Thyroid gland (tissue), 4 donors: Measurements from ENCODE around the gene TRAPPC2. TPM values are rescaled to one million over a fixed set of nuclear protein-coding genes. Genes with fewer than 3 reads are reported as not detected.

Experiments
- DNase-seq, 2 donors: peaks; one replicate each; pipeline ENCODE4 v3.0.0-alpha.2; 2019
- H3K27ac ChIP-seq, 3 donors: fragments of 200-600 bp; sonication (generic); 1 replicate in 2 of 3; 2 replicates in 1 of 3; pipeline ENCODE4 v1.5.1; 2016 to 2019; ENCODE audit warnings: mild to moderate bottlenecking in 1 of 3, moderate library complexity in 1 of 3
- H3K27me3 ChIP-seq: fragments of 200-600 bp; sonication (generic); one replicate; pipeline ENCODE4 v1.5.1; 2019
- H3K36me3 ChIP-seq, 2 donors: fragments of 200-600 bp; sonication (generic); one replicate each; pipeline ENCODE4 v1.5.1; 2016 to 2019
- H3K4me1 ChIP-seq, 2 donors: fragments of 200-600 bp; sonication (generic); one replicate each; pipeline ENCODE4 v1.5.1; 2017 to 2019
- H3K4me3 ChIP-seq, 3 donors: fragments of 200-600 bp; sonication (generic); replicated peaks in 1 of 3; 1 replicate in 2 of 3; 2 replicates in 1 of 3; pipeline ENCODE4 v1.5.1; 2016; ENCODE audit warnings: mild to moderate bottlenecking in 1 of 3
- H3K9me3 ChIP-seq: fragments of 200-600 bp; sonication (generic); one replicate; pipeline ENCODE4 v1.5.1; 2017
- CTCF ChIP-seq, 6 experiments: fragments of 200-600 bp in 3 of 6; fragments of 450-650 bp in 3 of 6; sonication (generic) in 3 of 6; IDR thresholded peaks; one replicate each; pipeline ENCODE4 v1.5.1; 2016 to 2019; ENCODE audit warnings: antibody characterized with exemption in 6 of 6, mild to moderate bottlenecking in 2 of 6, inconsistent platforms in 1 of 6, moderate library complexity in 1 of 6
- POLR2A ChIP-seq, 2 donors: fragments of 450-650 bp; IDR thresholded peaks; one replicate each; pipeline ENCODE4 v1.6.1; 2017; ENCODE audit warnings: antibody characterized with exemption in 2 of 2, mild to moderate bottlenecking in 2 of 2, moderate library complexity in 1 of 2
- WGBS, 2 donors: methylation state at CpG; one replicate each; pipeline ENCODE4 v1.1.5; 2017; 5-methylcytosine and 5-hydroxymethylcytosine counted together
- intact Hi-C: fragments of 100-400 bp; cut with DNase I; formaldehyde crosslinking; loops from one replicate; pipeline ENCODE4 v1.15.1; 2023
- total RNA-seq, 4 donors: library from RNA; depleted of rRNA; stranded (reverse); fragments of >200 nt; gene quantifications; one replicate each; pipeline ENCODE4 v1.2.3, GENCODE V29; 2016

Gene TRAPPC2
- total RNA-seq, 4 donors from 2014 or later = 18.9 to 27.7 (median 22.1) TPM

- no peak for DNase-seq
- Histone ChIP-seq H3K27me3 (no peaks in the 10 kb centered on the region), H3K4me1 (peaks cover 4 to 17% of the 10 kb centered on the region in 2 donors), H3K4me3 (no peak overlapping the region), H3K36me3 (no peaks in the 10 kb centered on the region), H3K9me3 (no peaks in the 10 kb centered on the region), H3K27ac (no peak overlapping the region)
- no peak for TF ChIP-seq POLR2A (IDR thresholded peaks at IDR 0.05)
- TF ChIP-seq CTCF (IDR thresholded peaks at IDR 0.05) = no peak
- 71 to 76% methylated on average over 8 of the region's 8 CpGs for WGBS, 2 donors
- intact Hi-C loops = no loop called here
These were observed 39.4 kb downstream of the TRAPPC2 start for GRCh38 chrX:13694983-13695382.

GRCh38 chrX:13694359-13694758 is 40.1 kb downstream of the TRAPPC2 start:
- no peak for TF ChIP-seq CTCF (IDR thresholded peaks at IDR 0.05)
- no peak for TF ChIP-seq POLR2A (IDR thresholded peaks at IDR 0.05)
- Histone ChIP-seq H3K9me3 (no peaks in the 10 kb centered on the region), H3K36me3 (no peaks in the 10 kb centered on the region), H3K4me3 (no peak overlapping the region), H3K4me1 (peaks cover 4 to 17% of the 10 kb centered on the region in 2 donors), H3K27ac (no peak overlapping the region), H3K27me3 (no peaks in the 10 kb centered on the region)
- intact Hi-C loops = no loop called here
- no peak for DNase-seq
- 71 to 94% methylated on average over 2 of the region's 2 CpGs for WGBS, 2 donors

DNA sequence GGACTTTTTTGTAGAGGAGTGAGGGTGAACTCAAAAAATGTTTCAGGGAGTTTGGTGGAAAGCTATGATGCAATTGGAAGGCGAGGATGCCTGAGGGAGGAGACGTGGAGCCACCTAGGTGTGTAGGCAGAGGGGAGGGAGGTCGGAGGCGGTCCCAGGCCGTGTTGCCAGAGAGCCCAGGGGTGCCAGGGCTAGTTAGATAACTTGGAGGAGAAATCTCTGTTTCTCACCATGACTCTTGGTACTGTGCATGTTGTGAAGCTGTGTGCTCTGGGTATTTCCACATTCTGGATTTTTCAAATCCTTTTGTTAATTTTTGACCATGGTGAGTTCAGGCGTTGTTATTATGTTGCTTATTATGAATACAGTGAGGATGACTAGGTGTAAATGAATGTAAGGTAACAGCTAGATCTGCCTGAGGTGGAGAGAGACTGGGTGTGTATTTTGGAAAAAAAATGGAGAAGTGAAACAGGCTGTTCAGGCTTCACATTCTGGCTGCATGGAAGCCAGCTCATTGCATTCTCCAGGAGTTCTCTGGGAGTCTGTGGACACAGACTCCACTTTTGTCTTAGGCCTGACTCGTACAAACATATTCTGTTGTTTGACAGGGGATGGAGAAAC is 41.0 kb downstream of the TRAPPC2 start:
- TF ChIP-seq POLR2A (IDR thresholded peaks at IDR 0.05) (no peak), CTCF (IDR thresholded peaks at IDR 0.05) (no peak)
- Histone ChIP-seq H3K27ac (no peak overlapping the region), H3K27me3 (no peaks in the 10 kb centered on the region), H3K36me3 (no peaks in the 10 kb centered on the region), H3K4me1 (peaks cover 3 to 12% of the 10 kb centered on the region in 2 donors), H3K9me3 (no peaks in the 10 kb centered on the region), H3K4me3 (no peak overlapping the region)
- peak in 1 of 2 donors; percentile 12 for DNase-seq
- intact Hi-C loops = no loop called here
- 65 to 68% methylated on average over 7 of the region's 7 CpGs for WGBS, 2 donors

- no peak overlapping the region for H3K27ac ChIP-seq
- H3K9me3 ChIP-seq = no peaks in the 10 kb centered on the region
- H3K27me3 ChIP-seq = no peaks in the 10 kb centered on the region
- no peak for DNase-seq
- WGBS, 2 donors = 88 to 91% methylated on average over 5 of the region's 5 CpGs
- intact Hi-C loops = no loop called here
- H3K4me3 ChIP-seq = no peak overlapping the region
- TF ChIP-seq POLR2A (IDR thresholded peaks at IDR 0.05) = no peak
- no peak for TF ChIP-seq CTCF (IDR thresholded peaks at IDR 0.05)
- peaks cover 4 to 10% of the 10 kb centered on the region in 2 donors for H3K4me1 ChIP-seq
- H3K36me3 ChIP-seq = no peaks in the 10 kb centered on the region
These were observed 41.6 kb downstream of the TRAPPC2 start for GRCh38 chrX:13692771-13693231.

GRCh38 chrX:13691841-13692371 is 42.5 kb downstream of the TRAPPC2 start:
- 76 to 78% methylated on average over 7 of the region's 7 CpGs for WGBS, 2 donors

More at GRCh38 chrX:13691841-13692371, 42.5 kb downstream of the TRAPPC2 start:
- no peak overlapping the region for H3K4me3 ChIP-seq
- no peak for DNase-seq
- TF ChIP-seq POLR2A (IDR thresholded peaks at IDR 0.05) (no peak), CTCF (IDR thresholded peaks at IDR 0.05) (no peak)
- intact Hi-C loops = no loop called here
- H3K27me3 ChIP-seq = no peaks in the 10 kb centered on the region
- peaks cover 4 to 10% of the 10 kb centered on the region in 2 donors for H3K4me1 ChIP-seq
- H3K36me3 ChIP-seq = no peaks in the 10 kb centered on the region
- H3K9me3 ChIP-seq = no peaks in the 10 kb centered on the region
- no peak overlapping the region for H3K27ac ChIP-seq
